GM18508 (cell line): Measurements from ENCODE around the gene BLOC1S3.

Source experiments
- ATAC-seq: cut with Tn5 transposase; IDR thresholded peaks from one replicate; pipeline ENCODE4 v1.9.1; 2021; ENCODE audit warnings: moderate number of reproducible peaks; ENCODE audit not compliant: insufficient read depth, unreplicated experiment

The BLOC1S3 gene, protein sequence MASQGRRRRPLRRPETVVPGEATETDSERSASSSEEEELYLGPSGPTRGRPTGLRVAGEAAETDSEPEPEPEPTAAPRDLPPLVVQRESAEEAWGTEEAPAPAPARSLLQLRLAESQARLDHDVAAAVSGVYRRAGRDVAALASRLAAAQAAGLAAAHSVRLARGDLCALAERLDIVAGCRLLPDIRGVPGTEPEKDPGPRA

DNA sequence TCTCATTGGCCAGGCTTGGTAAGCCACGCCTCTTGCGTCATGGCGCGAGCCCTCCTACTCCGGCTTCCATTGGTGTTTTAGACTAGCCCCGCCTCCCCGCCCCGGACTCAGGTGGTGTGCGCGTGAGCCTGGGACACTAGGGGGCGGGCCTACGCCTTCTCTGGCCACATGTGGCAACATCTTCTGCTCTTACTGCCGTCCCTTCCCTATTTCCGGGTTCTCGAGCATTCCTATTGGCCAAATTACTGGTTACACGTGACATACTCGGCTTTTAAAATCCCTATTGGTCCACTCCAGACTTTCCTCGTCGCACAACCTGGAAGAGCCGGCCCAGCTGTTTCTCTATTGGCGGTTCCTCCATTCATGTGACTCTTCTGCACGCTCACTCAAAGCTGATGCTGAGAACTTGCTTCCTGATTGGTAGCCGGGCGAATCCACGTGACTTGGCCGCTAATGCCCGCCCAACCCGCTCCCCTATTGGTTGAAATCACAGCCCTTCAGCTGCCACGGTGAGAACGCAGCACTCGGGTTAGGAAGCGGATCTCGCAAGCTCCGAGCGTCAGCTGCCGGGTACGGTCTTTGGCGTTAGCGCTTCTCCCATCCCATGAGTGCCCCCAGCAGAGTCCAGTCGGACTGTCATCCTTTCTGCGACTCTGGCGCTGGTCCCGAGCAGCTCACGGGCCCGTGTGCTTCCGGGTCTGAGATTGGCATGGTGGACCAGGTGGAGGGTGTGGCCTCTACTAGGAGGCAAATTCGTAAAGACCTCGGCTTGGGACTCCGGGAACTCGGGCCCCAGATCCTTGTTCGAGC is at the start of gene BLOC1S3:
Gene BLOC1S3, plus strand, starts transcription at position 523 of the 810 bp plus-strand sequence. CDS start 513 bp downstream, outside the sequence.
- ATAC-seq, result peak; percentile 74

DNA sequence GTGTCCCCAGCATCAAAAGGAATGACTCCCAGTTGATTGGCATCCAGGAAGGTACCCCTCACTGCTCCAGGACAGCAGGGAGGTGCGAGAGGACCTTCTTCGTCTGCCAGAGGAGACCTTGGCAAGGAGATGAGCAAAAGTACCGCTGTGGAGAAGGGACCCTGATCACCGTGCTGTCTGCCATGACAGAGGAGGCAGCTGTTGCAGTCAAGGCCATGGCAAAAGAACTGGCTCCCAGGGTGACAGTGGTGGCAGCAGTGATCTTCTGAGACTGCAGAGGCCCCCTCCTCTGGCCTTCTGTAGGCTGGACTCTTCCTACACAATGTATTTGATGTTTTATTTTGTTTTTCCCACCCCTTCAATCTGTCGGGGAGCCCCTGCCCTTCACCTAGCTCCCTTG is 49.8 kb upstream of the BLOC1S3 start:
- no peak for ATAC-seq

DNA sequence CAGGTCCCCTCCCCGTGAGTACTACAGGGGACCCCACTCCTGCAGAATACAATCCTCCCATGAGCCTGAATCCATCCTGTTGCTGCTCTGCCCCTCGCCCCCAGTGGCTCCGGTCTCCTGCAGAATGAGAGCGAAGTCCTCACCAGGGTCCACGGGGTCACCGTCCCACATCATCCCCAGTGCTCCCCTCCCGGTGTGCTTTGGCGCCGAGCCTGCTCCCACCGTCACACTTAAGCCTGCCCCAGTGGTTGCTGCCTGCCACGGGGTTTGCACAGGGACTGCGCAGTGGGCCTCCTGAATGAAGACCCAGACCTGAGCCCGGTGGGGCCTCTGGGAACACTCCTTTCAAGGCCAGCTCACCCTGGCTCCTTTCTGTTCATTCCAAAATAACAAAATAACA is 48.3 kb upstream of the BLOC1S3 start:
- ATAC-seq, result no peak

DNA sequence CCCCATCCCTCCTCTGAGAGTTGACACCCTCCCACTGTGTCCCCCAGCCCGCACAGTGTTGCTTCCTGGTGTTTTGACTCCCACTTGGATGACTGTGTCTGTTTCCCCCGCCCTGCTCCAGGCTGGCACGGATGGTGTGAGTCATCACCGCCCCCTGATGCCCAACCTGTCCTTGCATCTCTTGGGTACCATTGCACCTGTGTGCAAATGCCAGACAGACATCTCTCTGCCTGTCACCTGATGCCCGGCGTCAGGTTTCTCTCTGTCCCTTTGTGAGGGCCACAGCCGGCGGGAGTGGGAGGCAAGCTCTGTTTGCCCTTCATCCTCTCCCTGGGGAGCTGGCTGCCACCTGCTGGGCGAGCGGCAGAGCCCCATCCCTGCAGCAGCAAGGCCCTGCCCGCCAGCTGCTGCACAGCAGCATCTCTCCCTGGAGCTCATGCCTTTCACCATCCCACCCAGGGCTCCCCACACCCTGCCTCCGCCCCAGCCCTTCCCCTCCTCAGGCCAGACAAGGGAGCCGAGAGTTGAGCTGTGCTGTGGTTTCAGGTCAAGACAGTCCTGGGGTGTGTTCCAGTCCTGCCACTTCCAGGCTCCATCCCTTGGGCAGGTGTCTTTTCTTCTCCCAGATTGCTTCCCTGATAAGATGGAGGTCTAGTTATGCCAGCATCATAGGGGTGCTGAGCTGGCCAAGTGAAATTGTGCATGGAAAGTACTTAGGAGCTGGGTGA is 47.5 kb upstream of the BLOC1S3 start:
- no peak for ATAC-seq

DNA sequence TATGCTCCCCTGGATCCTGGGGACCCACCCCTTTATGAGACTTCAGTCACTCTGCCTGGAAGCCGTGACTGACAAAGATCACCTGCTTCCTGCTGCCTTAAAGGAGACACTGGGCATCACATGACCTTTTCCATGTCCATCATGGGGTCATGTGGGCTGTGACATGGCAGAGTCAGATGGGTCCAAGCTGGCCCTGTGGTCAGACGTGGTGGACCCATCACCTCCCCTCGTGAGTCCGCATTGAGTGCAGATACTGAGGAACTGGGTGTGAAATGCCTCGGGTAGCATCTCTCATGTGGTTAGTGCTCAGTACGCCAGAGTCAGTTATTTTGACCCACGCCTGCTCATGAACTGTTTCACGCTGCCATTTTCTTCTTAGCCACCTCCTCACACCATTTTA is 44.9 kb upstream of the BLOC1S3 start:
- ATAC-seq, result no peak

DNA sequence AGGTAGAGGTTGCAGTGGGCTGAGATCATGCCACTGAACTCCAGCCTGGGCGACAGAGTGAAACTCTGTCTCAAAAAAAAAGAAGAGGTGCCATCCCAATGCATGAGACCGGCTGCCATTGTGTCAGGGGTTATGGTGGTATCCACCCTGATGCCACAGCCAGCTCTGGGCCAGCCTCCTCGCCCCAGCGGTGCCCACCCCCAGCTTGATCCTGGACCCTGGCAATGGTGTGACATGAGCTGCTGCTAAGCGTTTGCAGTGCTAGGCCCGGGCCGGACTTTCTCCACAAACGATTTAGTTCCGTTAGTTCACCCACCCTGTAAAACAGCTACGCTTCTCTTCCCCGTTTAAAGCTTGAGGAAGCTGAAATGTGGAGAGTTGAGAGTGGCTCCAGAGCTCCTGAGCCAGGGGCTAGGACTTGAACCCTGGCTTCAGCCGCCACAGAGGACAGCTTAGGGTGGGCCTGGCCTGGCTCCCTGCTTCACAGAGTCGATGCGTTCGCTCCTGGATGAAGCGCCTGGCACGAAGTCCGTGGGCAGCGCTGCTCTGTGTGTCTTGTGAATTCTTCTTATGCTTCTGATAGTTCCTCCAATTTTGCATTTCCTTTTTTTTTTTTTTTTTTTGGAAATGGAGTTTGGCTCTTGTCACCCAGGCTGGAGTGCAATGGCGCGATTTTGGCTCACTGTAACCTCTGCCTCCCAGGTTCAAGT is 43.3 kb upstream of the BLOC1S3 start:
- no peak for ATAC-seq

DNA sequence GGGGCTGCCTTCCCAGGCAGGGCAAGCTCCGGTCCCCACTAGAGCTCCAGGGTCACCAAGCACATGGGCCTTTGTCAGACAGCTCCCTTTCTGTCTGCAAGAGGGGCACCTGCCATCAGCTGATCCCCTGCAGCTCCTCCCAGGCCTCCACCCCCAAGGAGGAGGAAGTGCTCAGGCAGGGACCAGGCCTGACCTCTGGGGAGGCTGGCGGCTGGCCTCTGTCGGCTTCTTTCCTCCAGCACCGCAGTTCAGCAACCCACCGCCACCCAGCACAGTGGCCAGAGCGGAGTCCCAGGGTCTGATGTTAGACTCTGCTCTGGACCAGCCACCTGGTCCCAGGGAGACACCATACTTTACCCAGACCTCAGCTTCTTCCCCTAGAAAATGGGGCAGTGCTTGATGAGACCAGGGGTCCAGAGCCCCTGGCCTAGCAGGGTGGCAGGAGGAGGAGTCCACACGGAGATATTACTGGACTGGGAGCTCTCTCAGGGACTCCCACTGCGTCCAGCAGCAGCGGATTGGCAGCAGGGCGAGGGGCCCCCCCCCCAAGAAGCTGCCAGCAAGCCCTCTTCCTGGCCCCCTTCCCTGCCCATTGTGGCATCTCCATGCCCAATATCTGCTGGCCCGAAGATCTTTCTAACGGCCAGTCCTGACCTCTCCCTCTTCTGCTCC is 41.9 kb upstream of the BLOC1S3 start:
- no peak for ATAC-seq

DNA sequence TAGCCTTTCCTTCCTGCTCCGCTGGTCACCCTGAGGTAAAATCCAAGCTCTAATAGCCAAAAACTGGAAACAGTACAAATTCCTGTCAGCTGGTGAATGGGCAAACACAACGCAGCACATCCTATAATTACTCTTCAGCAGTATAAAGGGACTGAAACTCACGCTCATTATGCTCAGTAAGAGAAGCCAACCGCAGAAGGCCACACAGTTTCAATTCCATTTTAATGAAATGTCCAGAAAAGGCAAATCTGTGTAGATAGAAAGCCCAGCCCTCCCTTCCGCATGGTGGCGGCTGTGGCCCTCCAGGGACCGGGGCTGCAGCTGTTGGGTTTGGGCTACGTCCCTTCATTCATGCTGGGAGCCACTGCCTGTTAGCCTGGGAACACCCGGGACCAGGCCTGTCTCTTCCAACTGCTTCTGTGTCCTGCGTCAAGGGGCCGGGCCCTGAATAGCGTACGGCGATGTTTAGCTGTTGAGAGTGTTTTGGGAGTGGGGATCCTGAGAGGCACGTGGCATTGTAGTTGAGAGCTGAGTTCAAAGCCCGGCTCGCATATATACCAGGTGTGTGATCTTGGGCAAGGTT is 41.3 kb upstream of the BLOC1S3 start:
- ATAC-seq, result peak; percentile 52

DNA sequence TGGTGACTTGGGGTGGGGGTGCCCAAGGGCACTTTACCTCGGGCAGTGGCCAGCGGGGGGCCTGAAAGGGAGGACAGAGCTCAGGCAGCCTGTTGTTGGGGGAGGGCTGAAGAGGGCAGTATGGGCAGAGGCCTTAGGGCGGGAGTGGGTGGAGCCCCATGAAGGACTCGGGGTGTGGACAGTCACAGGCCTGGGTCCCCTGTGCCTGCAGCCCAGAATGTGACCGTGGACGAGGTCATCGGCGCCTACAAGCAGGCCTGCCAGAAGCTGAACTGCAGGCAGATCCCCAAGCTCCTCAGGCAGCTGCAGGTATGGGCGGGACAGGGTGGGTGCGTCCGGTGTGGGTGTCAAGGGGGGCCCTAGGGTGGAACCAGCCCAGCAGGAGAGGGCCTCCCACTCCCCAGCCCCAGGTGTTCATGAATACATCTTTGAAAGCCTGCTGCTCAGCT is 40.3 kb upstream of the BLOC1S3 start:
- ATAC-seq, result no peak

DNA sequence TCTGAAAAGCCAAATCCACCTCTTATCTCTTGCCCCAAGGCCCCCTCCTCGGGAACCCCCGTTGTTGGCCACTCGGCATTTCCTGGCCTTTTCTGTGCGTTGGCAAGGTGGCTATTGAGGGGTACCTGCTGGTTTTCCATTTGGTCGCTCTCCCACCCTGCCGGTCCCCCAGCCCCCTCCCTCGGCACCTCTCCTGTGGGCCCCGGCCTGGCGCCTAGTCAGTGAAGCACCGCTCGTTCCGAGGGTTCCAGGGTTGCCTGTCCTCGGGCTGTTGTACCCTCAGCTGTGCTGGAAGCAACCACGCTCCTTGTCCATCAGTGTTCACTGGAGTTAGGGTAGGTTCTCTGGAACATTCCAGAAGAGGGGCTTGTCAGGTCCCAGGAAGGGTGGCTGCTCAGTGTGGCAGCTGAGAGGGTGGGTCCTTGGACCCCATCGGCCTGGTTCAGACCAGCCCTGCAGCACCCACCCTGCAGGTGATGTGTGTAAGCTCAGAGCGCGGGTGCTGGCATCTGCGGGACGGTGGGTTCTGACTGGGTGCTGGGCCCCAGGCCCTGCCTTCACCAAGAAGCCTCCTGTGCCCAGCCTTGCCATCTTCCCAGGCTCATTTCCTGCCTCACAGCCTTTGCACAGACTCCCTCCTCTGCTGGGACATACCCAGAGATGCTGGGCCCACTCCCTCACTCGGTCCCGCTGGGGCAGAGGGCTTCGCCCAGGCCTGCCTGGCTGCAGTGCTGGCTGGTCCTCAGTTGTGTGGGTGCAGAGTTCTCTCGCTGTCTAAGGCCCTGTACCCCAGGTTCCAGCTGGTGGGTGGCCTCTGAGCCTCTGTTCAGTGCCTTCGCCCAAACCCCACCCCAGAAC is 39.1 kb upstream of the BLOC1S3 start:
- no peak for ATAC-seq

DNA sequence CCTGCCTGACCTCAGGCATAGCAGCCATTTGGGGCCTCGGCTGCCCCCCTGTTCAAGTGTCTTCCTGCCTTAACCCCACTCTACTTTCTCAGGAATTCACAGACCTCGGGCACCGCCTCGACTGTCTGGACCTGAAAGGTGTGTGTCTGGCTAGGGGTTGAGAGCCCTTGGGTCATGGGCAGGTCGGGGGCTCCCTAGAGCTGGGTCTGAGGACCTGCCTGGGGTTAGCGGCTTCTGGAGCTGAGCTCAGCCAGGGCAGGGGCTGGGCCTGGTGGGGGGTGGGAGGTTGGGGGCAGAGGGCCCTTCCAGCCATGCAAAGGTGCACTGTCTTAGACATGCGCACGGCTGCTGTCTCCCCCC is 38.5 kb upstream of the BLOC1S3 start:
- no peak for ATAC-seq

DNA sequence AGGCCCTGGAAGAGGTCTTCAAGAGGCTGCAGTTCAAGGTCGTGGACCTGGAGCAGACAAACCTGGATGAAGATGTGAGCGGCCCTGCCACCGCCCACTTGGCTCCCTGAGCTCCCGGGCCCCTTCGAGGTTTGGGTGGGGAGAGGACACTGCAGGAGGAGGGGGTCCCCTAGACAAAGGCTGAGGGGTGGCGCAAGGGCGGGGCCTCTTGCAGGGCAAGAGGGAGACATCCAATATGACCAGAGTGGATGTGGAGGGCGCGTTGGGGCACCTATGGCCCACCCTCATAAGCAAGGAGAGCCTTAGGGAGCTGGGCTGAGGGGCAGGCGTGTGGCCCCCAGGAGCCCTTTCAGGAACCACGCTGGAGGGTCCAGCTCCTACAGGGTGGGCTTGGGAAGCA is 38.1 kb upstream of the BLOC1S3 start:
- ATAC-seq, result no peak

DNA sequence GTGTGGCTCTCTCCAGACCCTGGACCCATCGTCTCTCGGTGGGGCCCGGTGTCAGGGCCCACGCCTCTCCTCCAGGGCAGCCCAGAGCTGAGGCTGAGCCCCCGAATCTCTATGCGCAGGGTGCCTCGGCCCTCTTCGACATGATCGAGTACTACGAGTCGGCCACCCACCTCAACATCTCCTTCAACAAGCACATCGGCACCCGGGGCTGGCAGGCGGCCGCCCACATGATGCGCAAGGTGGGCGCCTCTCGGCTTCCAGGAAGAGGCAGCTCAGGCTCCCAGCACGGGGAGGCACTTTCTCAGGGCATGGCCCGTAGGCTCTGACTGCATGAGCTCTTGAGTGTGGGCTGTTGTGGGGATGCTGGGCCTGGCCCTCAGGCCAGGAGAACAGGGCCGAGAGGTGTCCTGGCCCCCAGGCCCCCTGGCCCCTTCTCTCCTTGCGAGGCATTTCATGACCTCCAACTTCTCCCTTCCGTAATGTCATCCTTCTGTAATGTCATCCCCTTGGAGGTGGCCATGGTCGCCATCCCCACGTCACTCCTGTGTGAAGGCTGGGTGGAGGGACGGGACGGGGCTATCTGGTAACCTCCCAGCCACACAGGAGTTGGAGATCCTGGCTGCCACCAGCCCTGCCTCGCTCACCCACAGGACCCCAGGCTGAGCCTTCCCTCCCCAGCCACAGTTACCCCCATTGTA is 37.2 kb upstream of the BLOC1S3 start:
- ATAC-seq, result no peak

DNA sequence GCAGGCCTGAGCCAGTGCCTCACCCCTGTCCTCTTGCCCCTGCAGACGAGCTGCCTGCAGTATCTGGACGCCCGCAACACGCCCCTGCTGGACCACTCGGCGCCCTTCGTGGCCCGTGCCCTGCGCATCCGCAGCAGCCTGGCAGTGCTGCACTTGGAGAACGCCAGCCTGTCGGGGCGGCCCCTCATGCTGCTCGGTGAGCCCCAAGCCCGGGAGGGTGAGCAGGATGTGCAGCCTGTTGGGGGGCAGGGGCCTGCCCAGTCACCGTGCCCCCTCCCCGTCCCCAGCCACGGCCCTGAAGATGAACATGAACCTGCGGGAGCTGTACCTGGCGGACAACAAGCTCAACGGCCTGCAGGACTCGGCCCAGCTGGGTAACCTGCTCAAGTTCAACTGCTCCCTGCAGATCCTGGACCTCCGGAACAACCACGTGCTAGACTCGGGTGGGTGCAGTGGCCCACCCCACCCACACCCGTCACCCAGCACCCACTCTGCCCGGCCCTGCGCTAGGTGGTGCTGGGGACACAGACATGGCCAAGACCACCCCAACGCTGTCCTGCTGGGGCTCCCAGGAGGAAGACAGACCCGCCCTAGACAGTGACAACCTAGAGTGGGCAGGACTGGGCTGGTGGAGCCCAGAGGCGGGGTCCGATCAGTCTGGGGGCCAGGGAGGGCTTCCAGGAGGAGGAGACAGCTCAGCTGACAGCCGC is 36.4 kb upstream of the BLOC1S3 start:
- no peak for ATAC-seq

DNA sequence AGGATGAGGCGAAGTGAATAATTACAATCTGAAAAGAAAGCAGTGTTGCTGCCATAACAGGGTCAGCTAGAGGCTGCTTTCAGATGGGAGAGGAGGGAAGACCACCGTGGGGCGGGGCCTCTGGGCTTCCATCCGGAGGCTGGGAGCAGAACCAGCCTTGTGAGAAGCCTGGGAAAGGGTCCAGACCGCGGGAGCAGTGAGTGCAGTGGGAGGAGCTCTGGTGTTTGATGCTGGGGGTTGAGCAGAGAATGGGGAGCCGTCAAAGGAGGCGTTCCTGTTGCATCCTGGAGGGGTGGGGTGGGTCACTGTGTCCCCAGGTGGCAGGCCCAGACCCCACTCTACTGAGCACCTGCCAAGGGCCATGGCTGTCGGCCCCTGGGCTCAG is 35.9 kb upstream of the BLOC1S3 start:
- no peak for ATAC-seq

DNA sequence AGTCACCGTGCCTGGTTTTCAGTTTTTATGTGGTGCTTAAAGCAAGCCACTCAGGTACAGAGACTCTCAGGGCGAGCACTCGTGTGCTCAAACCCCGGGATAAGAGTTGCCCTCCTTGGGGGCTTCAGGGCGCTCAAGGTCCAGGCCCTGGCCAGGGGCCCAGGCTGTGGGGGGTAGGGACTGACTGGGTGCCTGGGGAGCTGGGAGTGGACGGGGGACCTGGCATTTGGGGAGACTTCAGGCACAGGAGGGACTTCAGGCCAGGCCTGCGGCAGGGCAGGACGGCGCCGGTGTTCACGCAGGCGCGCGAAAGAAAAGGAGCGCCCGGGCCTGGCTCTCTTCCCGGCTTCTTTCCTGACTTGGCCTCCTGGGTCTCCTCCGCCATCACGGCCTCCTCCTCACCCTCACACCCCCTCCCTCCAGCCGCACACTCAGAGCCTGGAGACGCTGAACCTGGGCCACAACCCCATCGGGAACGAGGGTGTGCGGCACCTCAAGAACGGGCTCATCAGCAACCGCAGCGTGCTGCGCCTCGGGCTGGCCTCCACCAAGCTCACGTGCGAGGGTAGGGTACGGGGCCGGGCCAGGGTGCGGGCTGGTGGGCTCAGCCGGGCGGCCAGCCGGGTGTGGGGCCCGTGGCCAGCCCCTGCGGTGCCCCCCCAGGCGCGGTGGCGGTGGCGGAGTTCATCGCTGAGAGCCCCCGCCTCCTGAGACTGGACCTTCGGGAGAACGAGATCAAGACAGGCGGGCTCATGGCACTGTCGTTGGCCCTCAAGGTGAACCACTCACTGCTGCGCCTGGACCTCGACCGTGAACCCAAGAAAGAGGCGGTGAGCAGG is 33.9 kb upstream of the BLOC1S3 start:
- ATAC-seq, result no peak
